GM12878 (cell line): Measurements from ENCODE around the gene DNMT1. TPM values are rescaled to one million over a fixed set of nuclear protein-coding genes. Genes with fewer than 3 reads are reported as not detected.

Source experiments
- ATAC-seq: fragments of 200-7000 bp; cut with Tn5 transposase; 3 replicates; pipeline ENCODE4 v1.9.1; 2020; ENCODE audit warnings: mild to moderate bottlenecking, moderate library complexity
- BruUV-seq: library from RNA; stranded (reverse); fragments of 400-500 nt; replicated peaks from 2 replicates; lab custom pipeline; 2021; lab: Mats Ljungman, UMichigan
- CTCF ChIA-PET: fragments of 300-600 bp; sonication (Branson Sonifier 250); formaldehyde crosslinking; extraction: SDS; loops from one replicate; lab custom pipeline; 2021; ENCODE audit warnings: inconsistent platforms; lab: Yijun Ruan, JAX
- POLR2A ChIA-PET: fragments of 350-600 bp; formaldehyde crosslinking; extraction: SDS; loops from one replicate; lab custom pipeline; 2021; ENCODE audit warnings: inconsistent platforms; lab: Charles Lee
- RAD21 ChIA-PET: fragments of 300-600 bp; sonication (Branson Sonifier 250); formaldehyde crosslinking; loops from one replicate; lab custom pipeline; 2023; ENCODE audit warnings: antibody characterized with exemption; ENCODE audit not compliant: unreplicated experiment; lab: Charles Lee
- SMC1A ChIA-PET: fragments of 300-600 bp; sonication (Branson Sonifier 250); formaldehyde crosslinking; loops from one replicate; lab custom pipeline; 2023; ENCODE audit not compliant: unreplicated experiment, uncharacterized antibody; lab: Charles Lee
- DNase-seq: peaks from one replicate; pipeline ENCODE4 v3.0.0-alpha.2; 2011; ENCODE audit warnings: low read depth, low spot score
- FAIRE-seq: peaks from 3 replicates; lab custom pipeline; 2011; peaks lifted over from hg19 to GRCh38; lab: Jason Lieb, UNC
- H2AFZ ChIP-seq: 2 replicates; pipeline ENCODE4 v1.6.0; 2011; ENCODE audit warnings: low read depth, low read length, control low read depth; ENCODE audit not compliant: control insufficient read depth
- H3K27ac ChIP-seq: 2 replicates; pipeline ENCODE4 v1.5.1; 2011; ENCODE audit warnings: control low read depth; ENCODE audit not compliant: control insufficient read depth, insufficient read depth
- H3K27me3 ChIP-seq, 2 experiments: replicated peaks in 1 of 2; 2 replicates each; pipeline versions ENCODE4 v1.6.0 to v1.6.1; 2011; ENCODE audit warnings: low read length in 1 of 2; ENCODE audit not compliant: control insufficient read depth in 2 of 2, insufficient read depth in 2 of 2
- H3K36me3 ChIP-seq, 2 experiments: 2 replicates each; pipeline ENCODE4 v1.5.1; 2011; ENCODE audit warnings: low read length in 1 of 2; ENCODE audit not compliant: control insufficient read depth in 2 of 2, insufficient read depth in 2 of 2
- H3K4me1 ChIP-seq: 2 replicates; pipeline ENCODE4 v1.6.1; 2011; ENCODE audit warnings: mild to moderate bottlenecking, low read length, moderate library complexity, mixed read lengths; ENCODE audit not compliant: control insufficient read depth, insufficient read depth
- H3K4me2 ChIP-seq: 2 replicates; pipeline ENCODE4 v1.6.0; 2011; ENCODE audit warnings: control low read depth; ENCODE audit not compliant: control insufficient read depth, insufficient read depth
- H3K4me3 ChIP-seq: fragments of 200-600 bp; sonication (generic); 2 replicates; pipeline ENCODE4 v1.5.1; 2016
- H3K79me2 ChIP-seq: 2 replicates; pipeline ENCODE4 v1.6.0; 2011; ENCODE audit warnings: low read length; ENCODE audit not compliant: control insufficient read depth, insufficient read depth
- H3K9ac ChIP-seq: 2 replicates; pipeline ENCODE4 v1.8.0; 2011; ENCODE audit warnings: low read length, control low read depth, mixed read lengths; ENCODE audit not compliant: control insufficient read depth, insufficient read depth
- H3K9me3 ChIP-seq: replicated peaks from 3 replicates; pipeline ENCODE4 v1.5.1; 2011; ENCODE audit warnings: mild to moderate bottlenecking, low read length; ENCODE audit not compliant: control insufficient read depth, insufficient read depth
- H4K20me1 ChIP-seq: 2 replicates; pipeline ENCODE4 v1.6.0; 2011; ENCODE audit not compliant: control insufficient read depth, insufficient read depth
- ATF2 ChIP-seq: IDR thresholded peaks from 2 replicates; pipeline ENCODE4 v1.6.1; 2012; ENCODE audit warnings: low read length, inconsistent platforms
- IKZF2 ChIP-seq, 2 experiments: fragments of 450-650 bp; IDR thresholded peaks; 2 replicates each; pipeline ENCODE4 v1.6.1; 2017; ENCODE audit warnings: mild to moderate bottlenecking in 2 of 2, moderate library complexity in 2 of 2
- MTA3 ChIP-seq: IDR thresholded peaks from 2 replicates; pipeline ENCODE4 v1.6.1; 2012; ENCODE audit warnings: low read length, inconsistent platforms, borderline replicate concordance
- NFYA ChIP-seq: IDR thresholded peaks from 2 replicates; pipeline ENCODE4 v1.6.1; 2011; ENCODE audit warnings: low read depth, mild to moderate bottlenecking, low read length, improper control_type of control experiment, borderline replicate concordance
- PAX8 ChIP-seq: fragments of 450-650 bp; IDR thresholded peaks from 2 replicates; pipeline ENCODE4 v1.6.1; 2017; ENCODE audit warnings: mild to moderate bottlenecking, moderate library complexity
- POLR2A ChIP-seq: IDR thresholded peaks from 2 replicates; pipeline ENCODE4 v1.6.1; 2011; ENCODE audit warnings: low read depth, mild to moderate bottlenecking, low read length
- TCF12 ChIP-seq: IDR thresholded peaks from 2 replicates; pipeline ENCODE4 v1.6.1; 2011; ENCODE audit warnings: low read depth, mild to moderate bottlenecking, low read length
- TCF7 ChIP-seq: IDR thresholded peaks from 2 replicates; pipeline ENCODE4 v1.6.1; 2014; ENCODE audit warnings: antibody characterized with exemption, borderline replicate concordance
- WGBS: methylation state at CpG from one replicate; pipeline ENCODE4 v1.1.6; 2016; ENCODE audit warnings: low lambda C conversion rate; ENCODE audit not compliant: insufficient replicate concordance, insufficient coverage; ENCODE audit errors: missing lambda C conversion rate; 5-methylcytosine and 5-hydroxymethylcytosine counted together
- in situ Hi-C: fragments of 300-500 bp; cut with MboI; formaldehyde crosslinking; loops from 9 replicates; pipeline ENCODE4 v1.14.3; 2018; ENCODE audit warnings: mixed read lengths
- intact Hi-C: fragments of 100-400 bp; cut with micrococcal nuclease; formaldehyde crosslinking; loops from one replicate; pipeline ENCODE4 v1.14.2; 2022; ENCODE audit not compliant: unreplicated experiment
- polyA plus RNA-seq, 11 experiments: library from polyadenylated mRNA; depleted of rRNA in 4 of 11; unstranded in 6 of 11; stranded (reverse) in 5 of 11; fragments of >200 nt; fragmentation: Nextera tagmentation in 4 of 11; fragmentation: Illumina TruSeq in 1 of 11; extraction: Ambion mirVana in 4 of 11; extraction: Trizol in 1 of 11; gene quantifications; 1 replicate in 1 of 11; 2 replicates in 10 of 11; pipeline versions ENCODE4 v1.2.1 to v1.2.3, GENCODE V29; 2011 to 2016; ENCODE audit warnings: inconsistent platforms in 2 of 11, missing spikeins in 2 of 11, low read depth in 1 of 11
- total RNA-seq, 4 experiments: library from RNA; depleted of rRNA in 3 of 4; stranded (reverse); fragments of >200 nt in 3 of 4; fragmentation: Illumina TruSeq in 1 of 4; extraction: Trizol in 1 of 4; gene quantifications; 2 replicates each; pipeline versions ENCODE4 v1.2.1 to v1.2.3, GENCODE V29; 2013 to 2021

DNMT1 gene
- total and polyA plus RNA-seq, 10 of the 15 experiments (the other 5 are each of a cell fraction or from before 2014, with no cell fraction given), result 70.0 to 290 (median 133) TPM

- ATAC-seq, result no peak
- RAD21 ChIA-PET, result interaction anchor here (0.9 to 9.6 kb wide), 5 partner anchors 9 to 155 kb away, joined by 3 to 166 read pairs (median 4); partner anchors contain the start of genes P2RY11 and PPAN
- Histone ChIP-seq H2AFZ (peak overlapping the region; percentile 41; the same call in 1 of the 2 replicates), H3K79me2 (peaks cover 8% of the 10 kb centered on the region), H3K9me3 (no peaks in the 10 kb centered on the region; the same call in 2 of the 3 replicates), H3K4me1 (peaks cover 32% of the 10 kb centered on the region), H3K27me3 (no peaks in the 10 kb centered on the region), H3K4me2 (0 out of 2 replicates have a peak overlapping the region, but pooled peaks have one; percentile 63), H3K4me3 (no peak overlapping the region), H3K9ac (no peak overlapping the region; the same call in 1 of the 2 replicates), H4K20me1 (no peaks in the 10 kb centered on the region), H3K27ac (no peak overlapping the region), H3K36me3 (peaks cover 10 to 18% of the 10 kb centered on the region in 2 experiments)
- CTCF ChIA-PET, result interaction anchor here (0.8 to 9.5 kb wide), 6 partner anchors 9 to 68 kb away, joined by 3 to 171 read pairs (median 9); partner anchors contain the start of genes EIF3G, P2RY11 and PPAN
- 43% methylated on average over 7 of the region's 7 CpGs for WGBS
- POLR2A ChIA-PET, result interaction anchor here (0.5 to 1.9 kb wide), 12 partner anchors 8 to 228 kb away, joined by 3 to 18 read pairs (median 8); partner anchors contain the start of genes MRPL4, P2RY11 and PPAN
- intact Hi-C loops, result no loop called here
- FAIRE-seq, result no peak
- TF ChIP-seq TCF12, result no peak
- TF ChIP-seq TCF7, result no peak
- TF ChIP-seq ATF2, result 0 out of 2 replicates have a peak, but pooled peaks have one; percentile 21
- TF ChIP-seq MTA3, result 0 out of 2 replicates have a peak, but pooled peaks have one; percentile 43
- TF ChIP-seq NFYA, result no peak
- no peak for TF ChIP-seq PAX8
- TF ChIP-seq IKZF2 (IDR thresholded peaks at IDR 0.05), result no peak
- no peak for TF ChIP-seq POLR2A
- in situ Hi-C loops, result no loop called here
- no peak for DNase-seq
- TSS peak; percentile 10 for BruUV-seq
- SMC1A ChIA-PET, result interaction anchor here (0.9 to 11.1 kb wide), 3 partner anchors 9 to 17 kb away, joined by 3 to 150 read pairs (median 6); partner anchors contain the start of genes P2RY11 and PPAN
Observed at GRCh38 chr19:10095622-10095947, 99.2 kb downstream of the DNMT1 start.
